Duodenal mucosa (tissue), 2 donors: ENCODE measurements around the gene SLC3A2.

Experiments
- H3K27ac ChIP-seq: one replicate; pipeline ENCODE4 v1.7.0; 2013; ENCODE audit warnings: low read depth, low read length
- H3K27me3 ChIP-seq, 2 donors: one replicate each; pipeline ENCODE4 v1.7.0; 2013; ENCODE audit warnings: low read length in 2 of 2, control low read depth in 1 of 2; ENCODE audit not compliant: insufficient read depth in 2 of 2, control insufficient read depth in 1 of 2
- H3K36me3 ChIP-seq, 2 donors: one replicate each; pipeline ENCODE4 v1.7.0; 2013; ENCODE audit warnings: low read length in 2 of 2, control low read depth in 1 of 2; ENCODE audit not compliant: insufficient read depth in 2 of 2, control insufficient read depth in 1 of 2
- H3K4me1 ChIP-seq, 2 donors: one replicate each; pipeline ENCODE4 v1.7.0; 2013; ENCODE audit warnings: low read length in 2 of 2, control low read depth in 1 of 2; ENCODE audit not compliant: insufficient read depth in 2 of 2, control insufficient read depth in 1 of 2
- H3K4me3 ChIP-seq, 2 donors: one replicate each; pipeline ENCODE4 v1.7.0; 2013; ENCODE audit warnings: low read length in 2 of 2, low read depth in 1 of 2
- H3K9ac ChIP-seq, 2 donors: one replicate each; pipeline ENCODE4 v1.7.0; 2013; ENCODE audit warnings: low read length in 2 of 2, low read depth in 1 of 2
- H3K9me3 ChIP-seq, 2 donors: one replicate each; pipeline ENCODE4 v1.7.0; 2013; ENCODE audit warnings: low read length in 2 of 2, control low read depth in 1 of 2; ENCODE audit not compliant: control insufficient read depth in 1 of 2

SLC3A2 gene

GRCh38 chr11:62921573-62922188 lies 41.0 kb downstream of the SLC3A2 start:
- Histone ChIP-seq H3K9ac (peak overlapping the region in 1 of 2 donors; percentile 25), H3K27ac (no peak overlapping the region), H3K4me1 (peaks cover 24 to 35% of the 10 kb centered on the region in 2 donors), H3K9me3 (no peaks in the 10 kb centered on the region), H3K4me3 (peak overlapping the region in 1 of 2 donors; percentile 35), H3K36me3 (no peaks in the 10 kb centered on the region), H3K27me3 (peaks cover 46% of the 10 kb centered on the region in 2 donors)

GRCh38 chr11:62922189-62922589 lies 41.5 kb downstream of the SLC3A2 start:
- Histone ChIP-seq H3K9me3 (no peaks in the 10 kb centered on the region), H3K27ac (no peak overlapping the region), H3K4me1 (peaks cover 26 to 35% of the 10 kb centered on the region in 2 donors), H3K36me3 (no peaks in the 10 kb centered on the region), H3K9ac (no peak overlapping the region), H3K4me3 (peak overlapping the region in 1 of 2 donors; percentile 35), H3K27me3 (peaks cover 51% of the 10 kb centered on the region in 2 donors)

GRCh38 chr11:62922653-62923431 lies 42.1 kb downstream of the SLC3A2 start:
- H3K9me3 ChIP-seq, result no peaks in the 10 kb centered on the region
- H3K27me3 ChIP-seq, result peaks cover 57 to 58% of the 10 kb centered on the region in 2 donors
- peaks cover 26 to 35% of the 10 kb centered on the region in 2 donors for H3K4me1 ChIP-seq
- H3K9ac ChIP-seq, result no peak overlapping the region
- H3K36me3 ChIP-seq, result no peaks in the 10 kb centered on the region
- H3K27ac ChIP-seq, result no peak overlapping the region
- H3K4me3 ChIP-seq, result no peak overlapping the region

DNA sequence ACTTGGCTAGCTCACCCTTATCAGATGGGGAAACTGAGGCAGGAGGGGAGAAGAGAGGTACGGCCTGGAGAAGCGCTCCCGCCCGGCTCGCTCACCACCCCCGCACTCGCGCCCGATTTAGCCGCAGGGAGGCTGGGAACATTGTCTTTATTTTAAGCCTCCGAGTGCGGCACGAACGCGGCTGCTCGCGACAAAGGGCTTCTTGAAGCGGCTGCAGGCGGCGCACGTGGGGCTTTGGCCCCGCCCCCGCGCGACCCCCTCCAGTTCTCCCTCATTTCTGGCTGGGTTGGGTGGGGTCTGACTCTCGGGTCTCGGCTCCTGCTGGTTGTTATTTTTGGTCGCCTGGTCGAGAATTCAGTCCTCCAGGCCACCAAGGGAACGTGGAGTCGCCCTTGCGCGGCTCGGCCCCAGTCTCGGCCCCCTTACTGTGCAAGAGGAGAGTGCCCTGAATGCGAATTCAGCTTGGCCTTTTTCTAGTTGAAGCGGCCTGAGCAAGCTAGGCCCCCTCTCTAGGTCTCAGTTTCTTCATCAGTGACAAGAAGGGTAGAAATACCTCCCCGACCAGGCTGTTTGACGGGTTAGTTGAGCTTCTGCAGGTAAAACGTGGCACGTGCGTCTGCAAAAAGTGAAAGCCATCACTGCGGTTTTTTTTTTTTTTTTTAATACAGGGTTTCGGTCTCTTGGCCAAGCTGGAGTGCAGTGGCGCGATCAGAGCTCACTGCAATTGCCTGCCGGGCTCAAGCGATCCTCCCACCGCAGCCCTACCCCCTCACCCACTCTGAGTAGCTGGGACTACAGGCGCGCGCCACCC lies 43.1 kb downstream of the SLC3A2 start:
- H3K4me1 ChIP-seq, result peaks cover 26 to 40% of the 10 kb centered on the region in 2 donors
- no peak overlapping the region for H3K27ac ChIP-seq
- H3K27me3 ChIP-seq, result peaks cover 58 to 65% of the 10 kb centered on the region in 2 donors
- H3K9ac ChIP-seq, result no peak overlapping the region
- H3K4me3 ChIP-seq, result peak overlapping the region; percentile 36 to 50
- no peaks in the 10 kb centered on the region for H3K9me3 ChIP-seq
- no peaks in the 10 kb centered on the region for H3K36me3 ChIP-seq

- H3K9ac ChIP-seq, result no peak overlapping the region
- no peak overlapping the region for H3K27ac ChIP-seq
- no peaks in the 10 kb centered on the region for H3K36me3 ChIP-seq
- H3K9me3 ChIP-seq, result no peaks in the 10 kb centered on the region
- H3K27me3 ChIP-seq, result peaks cover 58 to 66% of the 10 kb centered on the region in 2 donors
- peaks cover 23 to 40% of the 10 kb centered on the region in 2 donors for H3K4me1 ChIP-seq
- no peak overlapping the region for H3K4me3 ChIP-seq
Observed at GRCh38 chr11:62925308-62925707, 44.6 kb downstream of the SLC3A2 start.

GRCh38 chr11:62925745-62926679 lies 45.3 kb downstream of the SLC3A2 start:
- no peak overlapping the region for H3K9ac ChIP-seq
- H3K27ac ChIP-seq, result no peak overlapping the region
- H3K27me3 ChIP-seq, result peaks cover 54 to 64% of the 10 kb centered on the region in 2 donors
- H3K9me3 ChIP-seq, result no peaks in the 10 kb centered on the region
- H3K4me1 ChIP-seq, result peaks cover 23 to 40% of the 10 kb centered on the region in 2 donors
- peak overlapping the region; percentile 54 to 56 for H3K4me3 ChIP-seq
- H3K36me3 ChIP-seq, result no peaks in the 10 kb centered on the region

DNA sequence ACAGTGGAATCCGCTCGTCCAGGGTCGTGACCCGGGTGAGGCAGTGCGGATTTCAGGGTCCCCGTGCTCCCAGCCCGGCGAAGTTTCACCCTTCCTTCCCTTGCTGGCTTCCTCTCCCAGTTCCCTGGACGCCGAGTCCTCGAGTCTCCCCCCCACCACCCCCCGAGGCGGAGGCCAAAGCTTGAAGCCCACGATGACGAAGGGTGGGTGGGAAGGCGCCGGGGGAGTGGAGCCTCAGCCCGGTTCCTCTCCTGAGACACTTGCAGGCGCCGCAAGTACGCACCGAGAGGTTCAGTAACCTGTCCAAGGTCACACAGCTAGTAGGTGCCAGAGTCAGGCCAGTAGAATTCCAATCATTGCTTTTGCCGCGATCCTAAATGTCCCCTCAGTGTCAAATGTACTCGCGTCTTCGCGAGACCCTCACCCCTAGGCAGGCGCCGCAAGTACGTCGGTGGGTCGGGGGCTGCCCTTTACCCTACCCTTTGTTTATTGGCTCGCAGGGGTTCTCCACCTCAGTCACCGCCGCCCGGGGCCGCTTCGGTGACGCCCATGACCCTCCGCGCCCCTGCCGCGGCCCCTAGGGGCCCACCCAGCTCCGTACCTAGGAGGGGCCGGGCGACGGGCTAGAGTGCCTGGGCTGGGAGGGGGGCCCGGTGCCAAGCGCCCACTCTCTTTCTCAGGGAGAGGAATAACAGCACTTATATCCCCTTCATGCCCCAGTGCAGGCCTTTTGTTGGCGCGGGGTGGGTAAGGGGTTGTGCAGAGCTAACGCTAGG lies 46.2 kb downstream of the SLC3A2 start:
- peaks cover 47 to 62% of the 10 kb centered on the region in 2 donors for H3K27me3 ChIP-seq
- H3K9ac ChIP-seq, result no peak overlapping the region
- no peak overlapping the region for H3K27ac ChIP-seq

DNA sequence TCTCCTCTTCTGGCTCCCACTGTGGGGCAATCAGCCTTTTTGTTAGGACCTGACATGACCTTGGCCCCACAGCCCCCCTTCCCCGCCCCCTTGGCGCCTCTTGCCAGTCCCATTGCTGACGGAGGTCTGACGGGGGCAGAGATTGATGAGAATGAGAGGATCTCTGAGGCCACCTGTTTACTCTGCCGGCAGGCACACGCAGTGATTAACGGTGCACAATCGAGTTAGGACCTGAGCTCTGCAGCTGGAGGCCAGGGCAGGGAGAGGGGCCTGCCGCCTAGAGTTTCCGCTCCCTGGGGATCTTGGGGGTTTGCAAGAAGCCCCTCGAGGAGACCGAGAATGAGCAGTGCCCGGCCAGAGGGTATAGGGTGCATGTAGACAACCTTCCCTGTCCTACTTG lies 47.3 kb downstream of the SLC3A2 start:
- no peak overlapping the region for H3K4me3 ChIP-seq
- no peak overlapping the region for H3K27ac ChIP-seq
- peaks cover 38 to 51% of the 10 kb centered on the region in 2 donors for H3K27me3 ChIP-seq
- H3K4me1 ChIP-seq, result peaks cover 18 to 31% of the 10 kb centered on the region in 2 donors
- H3K9me3 ChIP-seq, result no peaks in the 10 kb centered on the region
- H3K36me3 ChIP-seq, result no peaks in the 10 kb centered on the region
- H3K9ac ChIP-seq, result no peak overlapping the region

More for the DNA sequence above, 46.2 kb downstream of the SLC3A2 start:
- Histone ChIP-seq H3K36me3 (no peaks in the 10 kb centered on the region), H3K9me3 (no peaks in the 10 kb centered on the region), H3K4me1 (peaks cover 20 to 36% of the 10 kb centered on the region in 2 donors), H3K4me3 (peak overlapping the region in 1 of 2 donors; percentile 54)

GRCh38 chr11:62930157-62930556 lies 49.5 kb downstream of the SLC3A2 start:
- Histone ChIP-seq H3K4me3 (no peak overlapping the region), H3K27ac (no peak overlapping the region), H3K9me3 (no peaks in the 10 kb centered on the region), H3K27me3 (peaks cover 26 to 39% of the 10 kb centered on the region in 2 donors), H3K36me3 (no peaks in the 10 kb centered on the region), H3K9ac (no peak overlapping the region), H3K4me1 (peaks cover 12 to 23% of the 10 kb centered on the region in 2 donors)
